Middle frontal gyrus (tissue), 1 donor: ENCODE data around the gene EFNA5.

Experiments
- DNase-seq: peaks from one replicate; pipeline ENCODE4 v3.0.0-alpha.2; 2015; ENCODE audit warnings: low spot score; ENCODE audit errors: extremely low spot score

EFNA5 gene

DNA sequence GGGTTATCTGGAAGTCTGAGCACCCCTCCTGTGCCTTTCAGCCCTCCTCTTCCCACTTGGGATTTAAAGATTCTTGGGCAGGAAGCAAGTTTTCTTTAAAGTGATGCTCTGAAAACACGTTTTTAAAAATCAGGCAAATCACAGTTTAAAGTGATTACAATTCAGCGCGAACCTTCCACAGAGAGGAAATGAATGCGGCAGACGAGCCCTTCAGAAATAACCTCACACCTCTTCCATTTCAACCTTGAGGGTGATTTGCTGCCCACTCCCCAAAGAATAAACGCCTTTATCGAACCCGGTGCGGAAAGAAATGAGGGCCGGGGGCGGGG lies 2.3 kb upstream of the EFNA5 start:
- DNase-seq: no peak

- no peak for DNase-seq
Measured at GRCh38 chr5:107672211-107673038, 1.7 kb upstream of the EFNA5 start.

DNA sequence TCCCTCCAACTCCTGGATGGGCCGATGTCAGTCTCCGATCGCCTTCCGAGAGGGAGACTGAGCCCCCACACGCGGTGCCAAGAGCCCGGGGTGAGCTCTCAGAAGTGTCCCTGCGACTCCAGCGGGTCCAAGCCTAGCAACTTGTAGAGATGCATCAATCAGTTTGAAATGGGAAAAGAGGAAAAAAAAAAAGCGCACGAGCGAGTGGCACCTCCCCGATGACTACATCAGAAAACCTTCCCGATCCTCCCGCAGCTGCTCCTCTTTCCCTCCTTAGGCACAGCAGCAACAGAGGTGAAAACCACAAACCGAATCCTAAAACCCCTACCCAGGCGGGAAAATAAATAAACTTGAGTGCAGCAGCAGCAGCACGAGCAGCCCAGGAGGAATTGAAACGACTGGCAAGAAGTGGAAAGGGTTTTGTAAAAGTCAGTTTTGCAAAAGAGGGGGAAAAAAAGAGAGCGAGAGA lies 1.0 kb upstream of the EFNA5 start:
- DNase-seq: no peak

DNA sequence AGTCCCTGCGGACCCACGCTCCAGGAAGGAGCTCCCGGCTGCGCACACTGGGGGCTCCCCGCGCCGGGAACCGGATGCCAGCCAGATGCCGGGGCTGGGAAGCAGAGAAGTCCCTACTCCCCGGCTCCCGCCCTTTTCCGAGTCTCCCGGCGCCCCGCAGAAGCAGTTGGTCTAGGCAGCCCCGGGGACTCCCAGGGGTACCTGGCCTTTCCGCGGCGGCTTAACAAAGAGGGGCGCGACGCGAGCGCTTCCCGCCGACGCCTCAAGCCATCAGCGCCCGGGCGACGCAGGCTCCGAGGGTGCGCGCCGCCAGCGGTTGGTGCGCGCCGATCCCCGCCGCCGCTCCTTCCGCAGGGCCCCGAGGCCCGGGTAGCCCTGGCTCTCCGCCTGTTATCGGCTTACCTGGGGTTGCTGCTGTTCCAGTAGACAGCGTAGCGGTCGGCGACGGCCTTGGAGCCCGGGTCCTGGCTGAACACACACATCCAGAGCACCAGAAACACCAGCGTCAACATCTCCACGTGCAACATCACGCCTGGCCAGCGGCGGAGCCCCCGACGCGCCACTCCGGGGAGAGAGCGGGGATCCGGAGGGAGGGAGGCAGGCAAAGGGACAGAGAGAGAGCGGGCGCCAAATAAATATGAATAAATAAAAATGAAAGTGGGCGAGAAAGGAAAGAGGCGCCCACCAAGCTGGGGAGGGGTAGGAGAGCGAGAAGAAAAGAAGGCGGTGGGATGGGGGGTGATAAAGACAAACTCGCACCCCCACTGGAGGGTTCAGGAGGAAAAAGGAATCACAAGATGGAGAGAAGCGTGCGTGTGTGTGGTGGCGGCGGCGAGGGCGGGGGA lies 428 bp downstream of the EFNA5 start:
- no peak for DNase-seq

DNA sequence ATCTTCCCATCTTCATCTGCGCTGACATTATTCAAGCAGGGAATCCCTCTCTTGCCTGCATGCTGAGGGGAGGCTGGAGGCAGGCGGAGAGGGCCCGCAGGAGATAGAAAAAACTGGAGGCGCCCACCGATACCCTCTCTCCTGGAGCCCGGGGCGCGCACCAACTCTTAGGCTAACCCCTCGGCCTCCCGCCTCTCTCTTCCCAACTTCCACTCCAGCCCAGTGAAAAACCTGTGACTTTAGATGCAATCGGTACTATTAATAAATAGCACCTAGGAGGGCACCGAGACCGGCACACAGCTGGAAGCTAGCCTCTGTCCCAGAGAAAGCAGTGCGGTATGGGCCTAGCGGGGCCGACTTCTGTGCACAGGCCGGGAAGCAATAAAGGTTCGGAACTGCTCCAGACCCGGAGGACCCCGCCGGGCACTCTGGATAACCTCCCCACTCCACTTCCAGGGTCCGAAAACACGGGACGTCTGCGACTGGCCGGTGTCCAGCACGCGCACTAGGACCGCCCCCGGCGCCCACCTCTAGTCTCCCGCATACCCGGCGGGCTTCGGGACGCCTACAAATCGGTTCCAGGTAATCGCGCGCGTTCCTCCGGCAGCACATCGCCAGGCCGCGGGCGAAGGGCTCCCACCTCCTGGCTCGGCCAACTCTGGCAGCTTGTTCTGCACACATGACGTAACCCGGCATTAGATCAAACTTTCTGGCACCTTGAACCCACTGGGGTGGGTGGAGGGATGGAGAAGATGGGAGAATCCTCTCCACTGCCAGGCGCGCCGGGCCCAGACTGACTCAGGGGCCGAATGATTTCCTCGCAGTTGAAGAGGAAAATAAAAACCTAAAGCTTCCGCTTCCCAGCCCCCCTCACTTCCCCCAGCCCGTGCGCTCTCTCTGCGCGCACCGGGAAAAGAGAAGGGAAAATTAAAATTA lies 1.4 kb downstream of the EFNA5 start:
- no peak for DNase-seq

GRCh38 chr5:107668154-107669095 lies 2.3 kb downstream of the EFNA5 start:
- no peak for DNase-seq

GRCh38 chr5:107666051-107666655 lies 4.6 kb downstream of the EFNA5 start:
- DNase-seq: no peak

- no peak for DNase-seq
Measured at GRCh38 chr5:107665036-107665570, 5.6 kb downstream of the EFNA5 start.

- no peak for DNase-seq
Measured at GRCh38 chr5:107663697-107664096, 7.0 kb downstream of the EFNA5 start.

GRCh38 chr5:107661650-107662044 lies 9.1 kb downstream of the EFNA5 start:
- no peak for DNase-seq

DNA sequence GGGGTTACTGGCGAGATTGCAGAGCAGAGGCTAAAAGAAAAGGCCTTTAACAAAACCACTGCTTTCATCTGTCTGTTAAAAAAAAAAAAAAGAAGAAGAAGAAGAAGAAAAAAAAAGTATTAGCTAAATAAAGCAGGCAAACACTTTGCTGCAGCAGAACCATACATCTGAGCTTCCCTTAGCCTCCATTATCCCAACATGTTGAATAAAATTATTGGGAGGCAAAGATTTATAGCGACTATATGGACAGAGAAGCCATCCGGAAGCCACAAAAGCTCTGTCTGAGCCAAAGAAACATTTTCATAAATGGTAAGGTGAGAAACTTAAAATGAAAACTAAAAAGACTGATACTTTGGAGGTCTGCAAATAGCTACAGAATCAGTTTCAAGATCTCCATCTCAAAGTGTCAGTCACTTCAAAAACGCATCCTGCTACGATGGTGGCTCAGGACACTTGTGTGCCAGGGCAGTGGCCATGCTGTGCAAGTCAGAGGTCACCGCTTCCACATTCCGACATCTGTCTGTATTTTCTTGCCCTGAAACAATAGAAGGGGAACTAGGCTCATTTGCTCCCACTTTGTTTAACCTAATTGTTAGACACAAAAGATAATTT lies 9.6 kb downstream of the EFNA5 start:
- DNase-seq: no peak

DNA sequence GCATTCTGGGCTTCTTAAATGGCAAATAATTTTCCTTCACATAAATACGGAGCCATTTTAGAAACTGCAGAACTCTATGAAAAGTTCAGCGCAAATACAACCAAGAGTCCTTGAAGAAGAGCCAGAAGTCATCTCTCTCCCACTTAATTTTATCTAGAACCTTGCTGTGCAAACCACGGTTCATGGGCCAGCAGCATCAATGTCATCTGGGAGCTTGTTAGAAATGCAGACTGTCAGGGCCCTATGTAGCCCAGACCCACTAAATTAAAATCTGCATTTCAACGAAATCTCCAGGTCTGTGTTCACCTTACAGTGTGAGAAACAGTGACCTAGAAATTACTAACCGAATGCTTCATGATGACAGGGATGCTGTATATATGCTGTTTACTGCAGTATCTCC lies 12.2 kb downstream of the EFNA5 start:
- DNase-seq: no peak

GRCh38 chr5:107655831-107656230 lies 14.9 kb downstream of the EFNA5 start:
- DNase-seq: no peak

DNA sequence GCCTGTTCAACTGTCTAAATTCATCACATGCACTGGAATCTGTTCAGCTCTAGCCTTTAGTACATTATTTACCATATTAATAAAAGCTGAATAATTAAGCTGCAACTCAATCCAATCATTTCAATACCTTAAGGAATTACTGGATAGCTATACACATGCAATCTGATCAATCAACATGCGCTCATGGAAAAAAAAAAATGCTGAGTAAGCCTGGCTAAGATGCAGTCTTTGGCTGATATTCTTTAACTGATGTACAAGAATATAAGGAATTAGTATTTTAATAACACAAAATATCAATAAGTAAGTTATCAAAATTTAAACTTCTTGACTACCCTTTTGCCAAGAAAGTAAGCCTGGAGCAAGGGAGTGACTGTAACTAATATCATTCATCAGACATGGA lies 15.9 kb downstream of the EFNA5 start:
- DNase-seq: no peak

DNA sequence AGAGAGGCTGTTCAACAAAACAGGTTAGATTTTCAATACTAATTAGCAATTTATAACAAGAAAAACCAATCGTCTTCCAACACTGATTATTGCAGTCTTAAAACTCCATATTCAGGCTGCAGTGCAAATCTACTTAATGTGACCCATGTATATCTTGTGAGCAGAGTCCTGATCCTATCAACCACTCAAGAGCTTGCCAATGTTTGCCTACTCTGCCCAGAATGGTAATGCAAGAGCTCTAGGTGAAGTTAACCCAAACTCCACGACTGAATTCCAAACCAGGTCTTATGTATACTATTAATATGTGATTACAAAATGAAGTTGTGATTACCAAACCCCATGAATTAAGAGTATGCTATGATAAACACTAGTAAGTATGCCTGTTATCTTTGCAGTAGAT lies 17.1 kb downstream of the EFNA5 start:
- DNase-seq: no peak

GRCh38 chr5:107652839-107653607 lies 17.7 kb downstream of the EFNA5 start:
- DNase-seq: no peak

- DNase-seq: no peak
Measured at GRCh38 chr5:107652408-107652807, 18.3 kb downstream of the EFNA5 start.

DNA sequence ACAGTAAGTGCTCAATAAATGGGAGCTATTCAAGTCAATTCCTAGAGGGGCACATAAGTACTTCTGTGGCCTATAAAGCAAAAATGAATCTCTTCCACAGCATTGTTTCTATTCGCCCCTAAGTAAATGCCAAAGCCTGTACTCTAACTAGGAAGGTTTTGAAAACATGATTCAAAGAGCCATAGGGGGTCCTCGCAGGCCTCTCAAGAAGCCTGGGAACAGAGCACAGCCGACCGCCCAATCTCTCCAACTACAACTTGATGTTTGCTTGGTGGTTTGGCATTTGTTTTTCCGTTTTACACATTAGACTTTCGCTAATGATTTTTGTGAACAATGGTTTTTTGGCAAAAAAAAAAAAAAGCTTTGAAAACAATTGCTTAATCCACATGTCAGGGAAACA lies 19.4 kb downstream of the EFNA5 start:
- no peak for DNase-seq

GRCh38 chr5:107646418-107646817 lies 24.3 kb downstream of the EFNA5 start:
- DNase-seq: no peak
